Measurements from ENCODE around the gene WNK2.

Gene WNK2

GRCh38 chr9:93186215-93186945 is 2.4 kb downstream of the WNK2 start:
- no peak for DNase-seq (ENCODE audit: low read depth)
- no peak for TF ChIP-seq CTCF (conservative IDR thresholded peaks at IDR 0.05; ENCODE audit: control insufficient read depth, insufficient read depth, low read depth, low read length)
- no peak overlapping the region for H3K4me3 ChIP-seq (ENCODE audit: control insufficient read depth, low read depth, low read length)

GRCh38 chr9:93187047-93187446 is 3.1 kb downstream of the WNK2 start:
- DNase-seq (ENCODE audit: low read depth): no peak
- H3K4me3 ChIP-seq (ENCODE audit: control insufficient read depth, low read depth, low read length): no peak overlapping the region
- no peak for TF ChIP-seq CTCF (conservative IDR thresholded peaks at IDR 0.05; ENCODE audit: control insufficient read depth, insufficient read depth, low read depth, low read length)

GRCh38 chr9:93187574-93187973 is 3.6 kb downstream of the WNK2 start:
- no peak overlapping the region for H3K4me3 ChIP-seq (ENCODE audit: control insufficient read depth, low read depth, low read length)
- TF ChIP-seq CTCF (conservative IDR thresholded peaks at IDR 0.05; ENCODE audit: control insufficient read depth, insufficient read depth, low read depth, low read length): no peak
- DNase-seq (ENCODE audit: low read depth): no peak

GRCh38 chr9:93188426-93189368 is 4.8 kb downstream of the WNK2 start:
- no peak overlapping the region for H3K4me3 ChIP-seq (ENCODE audit: control insufficient read depth, low read depth, low read length)
- no peak for TF ChIP-seq CTCF (conservative IDR thresholded peaks at IDR 0.05; ENCODE audit: control insufficient read depth, insufficient read depth, low read depth, low read length)
- no peak for DNase-seq (ENCODE audit: low read depth)

GRCh38 chr9:93189369-93190132 is 5.6 kb downstream of the WNK2 start:
- DNase-seq (ENCODE audit: low read depth): no peak
- TF ChIP-seq CTCF (conservative IDR thresholded peaks at IDR 0.05; ENCODE audit: control insufficient read depth, insufficient read depth, low read depth, low read length): no peak
- H3K4me3 ChIP-seq (ENCODE audit: control insufficient read depth, low read depth, low read length): no peak overlapping the region

GRCh38 chr9:93190133-93190525 is 6.2 kb downstream of the WNK2 start:
- no peak for TF ChIP-seq CTCF (conservative IDR thresholded peaks at IDR 0.05; ENCODE audit: control insufficient read depth, insufficient read depth, low read depth, low read length)
- DNase-seq (ENCODE audit: low read depth): no peak

More at GRCh38 chr9:93190133-93190525, 6.2 kb downstream of the WNK2 start:
- no peak overlapping the region for H3K4me3 ChIP-seq (ENCODE audit: control insufficient read depth, low read depth, low read length)
